GM19328 (cell line): ENCODE data around the gene EZR.

Experiments
- ATAC-seq: cut with Tn5 transposase; IDR thresholded peaks from one replicate; pipeline ENCODE4 v1.9.1; 2021; ENCODE audit warnings: mild to moderate bottlenecking, moderate library complexity; ENCODE audit not compliant: unreplicated experiment

EZR gene

DNA sequence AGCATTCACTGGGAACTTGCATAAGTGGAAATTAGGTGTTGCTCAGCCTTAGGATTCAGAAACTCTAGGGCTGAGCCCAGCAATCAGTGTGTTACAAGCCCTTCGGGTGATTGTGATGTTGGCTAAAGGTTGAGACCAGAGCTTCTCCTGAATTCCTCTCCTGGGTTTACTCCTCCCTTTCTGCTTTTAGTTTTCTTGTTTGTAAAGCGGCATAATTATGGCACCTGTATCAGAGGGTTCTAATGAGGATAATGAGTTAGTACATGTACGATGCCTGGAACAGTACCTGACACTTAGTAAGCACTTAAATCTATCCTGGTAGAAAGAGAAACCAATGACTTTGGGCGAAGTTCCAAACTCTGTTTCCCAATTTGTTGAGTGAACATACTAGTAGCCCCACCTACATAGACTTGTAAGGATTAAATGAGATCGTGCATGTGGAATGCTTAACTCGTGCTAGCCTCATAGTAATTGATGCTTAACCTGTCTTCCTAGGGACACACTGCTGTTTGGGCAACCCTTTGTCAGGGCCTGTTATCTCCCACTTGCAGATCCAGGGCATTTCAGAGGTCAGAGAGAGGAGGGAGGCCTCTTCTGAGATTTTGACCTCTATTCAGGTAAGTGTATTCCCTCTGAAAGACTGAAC lies 932 bp upstream of the EZR start:
- no peak for ATAC-seq

DNA sequence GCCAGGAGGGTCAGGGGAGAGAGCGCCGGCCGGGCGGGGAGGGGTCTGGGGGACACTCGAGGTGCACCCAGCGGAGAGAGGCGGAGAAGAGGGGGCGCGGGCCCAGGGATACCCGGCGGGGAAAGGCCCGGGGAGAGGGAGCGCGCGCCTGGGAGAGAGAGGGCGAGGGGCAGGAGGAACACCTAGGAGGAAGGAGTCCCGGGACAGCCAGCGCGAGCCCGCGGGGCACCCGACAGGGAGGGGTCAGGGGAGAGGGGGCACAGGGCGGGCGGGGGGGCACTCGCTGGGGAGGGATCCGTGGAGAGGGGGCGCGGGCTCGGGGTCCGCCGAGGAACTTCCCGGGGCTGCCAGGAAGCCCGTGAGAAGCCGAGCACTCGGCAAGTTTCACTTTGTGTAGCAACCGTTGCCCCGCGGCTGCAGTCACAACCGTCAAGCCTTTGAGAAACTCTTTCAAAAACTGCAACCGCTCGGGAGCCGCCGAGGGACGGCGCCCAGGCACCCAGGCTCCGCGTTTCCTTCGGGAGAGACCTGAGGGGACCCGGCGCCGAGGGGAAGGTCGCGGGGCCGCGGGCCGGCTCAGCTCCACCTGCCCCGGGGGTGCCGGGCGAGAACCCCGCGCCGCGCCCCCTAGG lies 471 bp downstream of the EZR start:
- peak; percentile 18 for ATAC-seq

DNA sequence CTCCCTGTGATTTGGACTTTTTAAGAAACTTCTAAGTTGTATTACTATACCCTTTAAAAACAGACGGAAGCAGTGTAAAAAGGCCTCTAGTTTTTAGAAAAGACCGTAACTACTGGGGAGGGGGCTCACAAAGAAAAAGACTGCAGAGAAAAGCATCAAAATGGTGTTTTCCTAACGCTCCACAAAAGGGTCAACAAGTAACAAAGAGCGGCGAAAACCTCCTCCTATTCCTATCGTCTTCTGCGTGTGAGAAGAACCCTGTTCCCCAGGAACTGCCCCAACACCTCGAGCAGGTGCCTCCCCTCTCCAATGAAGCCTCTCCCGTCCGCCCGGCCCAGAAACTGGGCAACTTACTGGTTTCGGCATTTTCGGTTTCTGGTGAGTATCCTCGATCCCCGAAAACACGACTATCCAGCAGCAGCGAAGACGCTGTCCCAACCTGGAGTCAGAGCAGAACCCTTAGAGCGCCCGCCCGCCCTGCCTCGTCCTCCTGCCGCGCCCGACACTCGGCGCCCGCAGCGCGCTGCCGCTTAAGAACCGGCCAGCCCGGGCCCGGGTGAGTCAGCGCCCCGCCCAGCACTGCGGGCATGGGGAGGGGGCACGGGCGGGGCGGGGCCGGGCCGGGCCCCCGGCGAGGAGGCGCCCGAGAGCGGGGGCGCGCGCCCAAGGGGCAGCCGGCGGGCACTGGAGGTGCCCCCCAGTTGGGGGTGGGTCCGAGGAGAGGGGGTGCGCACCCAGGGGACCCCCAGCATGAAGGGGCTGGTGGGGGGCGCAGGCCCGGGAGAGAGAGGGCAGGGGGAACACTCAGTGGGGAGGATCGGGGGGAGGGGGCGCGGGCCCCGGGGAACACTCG lies 1.2 kb downstream of the EZR start:
- peak; percentile 33 for ATAC-seq

DNA sequence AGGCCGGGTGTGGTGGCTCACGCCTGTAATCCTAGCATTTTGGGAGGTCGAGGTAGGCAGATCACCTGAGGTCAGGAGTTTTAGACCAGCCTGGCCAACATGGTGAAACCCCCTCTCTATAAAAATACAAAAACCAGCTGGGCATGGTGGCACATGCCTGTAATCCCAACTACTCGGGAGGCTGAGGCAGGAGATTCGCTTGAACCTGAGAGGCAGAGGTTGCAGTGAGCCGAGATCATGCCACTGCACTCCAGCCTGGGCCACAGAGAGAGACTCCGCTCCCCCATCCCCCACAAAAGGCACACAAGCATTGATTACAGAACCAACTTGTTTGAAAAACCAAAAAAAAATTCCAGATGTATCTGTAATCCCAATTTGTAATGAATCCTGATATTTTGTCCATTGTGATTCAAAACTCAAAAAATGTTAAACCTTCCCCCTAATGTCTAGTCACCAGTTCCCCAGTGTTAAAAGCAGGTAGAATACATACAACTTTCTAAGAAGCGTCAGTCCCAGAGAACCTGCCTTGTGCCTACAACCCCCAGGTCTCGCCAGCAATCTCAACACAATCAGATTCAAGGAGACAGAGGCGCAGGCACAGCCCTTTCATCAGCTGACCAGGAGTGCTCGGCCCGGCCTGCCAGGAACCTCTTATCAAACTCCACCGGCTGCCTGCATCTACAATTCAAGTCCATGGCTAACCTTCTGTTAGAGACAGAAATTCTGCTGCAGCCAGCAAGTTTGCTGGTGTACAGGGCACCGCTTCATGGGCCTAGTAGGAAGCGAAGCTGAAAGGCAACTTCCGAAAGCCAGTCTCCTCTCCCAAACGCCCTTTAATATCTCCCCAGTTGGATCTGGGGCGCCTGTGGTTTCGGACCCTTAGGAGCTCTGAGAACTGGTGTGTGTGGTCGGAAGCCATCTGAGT lies 2.1 kb downstream of the EZR start:
- ATAC-seq, result no peak

DNA sequence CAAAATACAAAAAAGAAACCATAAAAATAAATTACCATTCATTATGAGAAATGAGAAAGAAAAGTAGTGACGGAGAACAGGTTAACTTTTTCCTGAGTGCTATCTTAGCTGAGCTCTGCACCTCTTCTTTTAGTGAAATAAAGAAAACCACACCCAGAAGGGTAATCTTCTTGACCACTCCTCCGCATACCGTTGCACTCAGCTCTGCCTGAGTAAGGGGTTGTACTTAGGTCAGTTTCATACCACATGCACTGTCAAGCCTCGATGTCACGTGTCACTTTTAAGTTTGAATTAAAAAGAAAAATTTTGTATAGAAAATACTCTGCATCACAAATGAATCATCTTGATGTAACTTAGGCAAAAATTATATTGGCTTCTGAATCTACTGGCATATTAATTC lies 2.8 kb downstream of the EZR start:
- ATAC-seq, result no peak

DNA sequence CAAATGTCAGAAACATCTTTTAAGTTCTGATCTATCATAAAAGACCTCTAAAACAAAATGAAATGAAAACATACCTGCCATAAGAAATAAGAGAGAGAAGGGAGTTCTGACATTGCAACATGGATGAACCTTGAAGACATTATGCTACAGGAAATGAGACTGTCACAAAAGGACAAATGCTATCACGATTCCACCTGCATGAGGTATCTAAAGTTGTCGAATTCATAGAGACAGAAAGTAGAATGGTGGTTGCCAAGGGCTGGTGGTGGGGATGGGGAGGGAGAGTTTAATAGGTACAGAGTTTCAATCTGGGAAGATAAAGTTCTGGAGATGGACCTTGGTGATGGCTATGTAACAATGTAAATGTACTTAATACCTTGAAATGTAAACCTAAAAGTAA lies 3.3 kb downstream of the EZR start:
- no peak for ATAC-seq

DNA sequence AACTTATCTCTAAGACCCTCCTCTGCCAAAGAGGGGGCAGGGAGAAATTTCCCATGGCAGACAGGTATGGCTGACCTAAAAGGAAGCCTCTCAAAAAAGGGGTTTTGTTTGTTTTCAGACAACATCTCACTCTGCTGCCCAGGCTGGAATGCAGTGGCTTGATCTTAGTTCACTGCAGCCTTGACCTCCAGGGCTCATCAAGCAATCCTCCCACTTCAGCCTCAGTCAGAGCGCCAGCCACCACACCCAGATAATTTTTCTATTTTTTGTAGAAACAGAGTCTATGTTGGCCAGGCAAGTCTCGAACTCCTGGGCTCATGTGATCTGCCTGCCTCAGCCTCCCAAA lies 3.8 kb downstream of the EZR start:
- ATAC-seq, result no peak

DNA sequence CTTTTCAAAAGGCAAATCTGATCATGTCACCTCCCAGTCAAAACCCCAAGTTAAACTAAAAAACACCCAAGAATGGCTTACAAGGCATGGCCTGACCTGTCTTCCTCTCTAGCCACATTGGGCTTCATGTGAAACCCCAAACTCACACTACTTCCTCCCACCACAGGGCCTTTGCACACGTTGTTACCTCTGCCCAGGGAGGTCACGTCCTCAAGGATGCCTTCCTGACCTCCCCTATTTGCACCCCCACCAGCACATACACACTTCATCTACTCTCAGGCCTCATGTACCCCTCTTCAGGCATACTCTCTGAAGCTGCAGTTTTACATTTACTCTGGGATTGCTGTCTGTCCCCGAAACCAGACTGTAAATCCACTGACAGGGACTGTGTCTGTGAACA lies 6.1 kb downstream of the EZR start:
- no peak for ATAC-seq

DNA sequence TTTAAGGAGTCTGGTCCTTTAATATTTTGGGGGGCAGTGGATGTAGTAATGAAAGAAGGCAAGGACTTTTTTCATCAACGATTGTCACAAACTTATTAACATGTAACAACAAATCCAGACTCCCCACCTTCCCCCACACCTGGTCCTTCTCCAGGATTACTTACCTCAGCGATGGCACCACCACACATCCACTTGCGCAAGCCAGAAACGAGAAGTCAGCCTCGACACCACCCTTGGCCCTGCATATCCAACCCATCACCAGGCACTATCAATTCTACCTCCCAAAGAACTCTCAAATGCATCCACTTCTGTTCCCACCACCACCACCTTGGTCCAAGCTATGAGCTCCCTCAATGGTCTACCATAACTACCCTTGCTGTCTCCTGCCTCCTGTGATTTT lies 6.6 kb downstream of the EZR start:
- no peak for ATAC-seq

DNA sequence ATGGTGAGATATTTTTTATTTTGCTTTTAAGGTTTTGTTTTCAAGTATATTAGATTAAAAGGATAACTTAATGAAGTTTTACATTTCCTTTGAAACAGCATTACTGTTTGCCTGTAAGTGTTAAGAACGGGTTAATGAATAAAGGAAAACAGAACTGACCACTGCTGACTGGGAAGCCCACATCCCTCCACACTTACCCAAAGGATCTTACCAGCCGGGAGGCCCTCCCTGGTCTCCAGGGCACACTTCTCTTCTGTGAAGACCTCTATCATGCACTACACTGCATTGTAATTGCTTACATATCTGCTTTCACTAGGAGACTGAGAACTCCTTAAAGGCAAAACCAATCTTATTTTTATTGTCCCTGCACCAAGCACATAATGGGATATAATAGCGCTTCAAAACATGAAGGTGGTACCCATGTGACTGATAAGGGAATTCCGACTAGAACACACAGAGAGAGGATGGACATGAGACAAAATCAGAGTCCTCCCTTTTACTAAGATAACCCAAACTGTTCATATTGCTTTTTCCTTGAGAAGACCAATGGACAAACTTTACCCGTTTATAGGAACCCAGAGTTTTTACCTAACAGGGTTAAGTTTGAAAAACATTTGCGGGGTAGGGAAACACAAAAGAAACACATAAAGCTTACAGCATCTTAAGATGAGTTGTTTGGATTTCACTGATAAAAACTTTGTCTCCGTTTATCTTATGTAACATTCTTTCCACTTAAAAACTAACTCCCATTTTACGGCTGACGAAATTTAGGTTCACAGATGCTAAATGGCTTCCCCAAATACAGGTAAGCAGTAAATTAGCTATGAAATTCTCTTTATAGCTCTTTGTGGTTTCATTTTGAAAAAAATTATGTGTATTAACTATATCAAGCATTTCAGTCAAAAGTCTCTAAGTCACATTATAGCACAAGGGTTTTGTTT lies 8.7 kb downstream of the EZR start:
- ATAC-seq, result no peak

DNA sequence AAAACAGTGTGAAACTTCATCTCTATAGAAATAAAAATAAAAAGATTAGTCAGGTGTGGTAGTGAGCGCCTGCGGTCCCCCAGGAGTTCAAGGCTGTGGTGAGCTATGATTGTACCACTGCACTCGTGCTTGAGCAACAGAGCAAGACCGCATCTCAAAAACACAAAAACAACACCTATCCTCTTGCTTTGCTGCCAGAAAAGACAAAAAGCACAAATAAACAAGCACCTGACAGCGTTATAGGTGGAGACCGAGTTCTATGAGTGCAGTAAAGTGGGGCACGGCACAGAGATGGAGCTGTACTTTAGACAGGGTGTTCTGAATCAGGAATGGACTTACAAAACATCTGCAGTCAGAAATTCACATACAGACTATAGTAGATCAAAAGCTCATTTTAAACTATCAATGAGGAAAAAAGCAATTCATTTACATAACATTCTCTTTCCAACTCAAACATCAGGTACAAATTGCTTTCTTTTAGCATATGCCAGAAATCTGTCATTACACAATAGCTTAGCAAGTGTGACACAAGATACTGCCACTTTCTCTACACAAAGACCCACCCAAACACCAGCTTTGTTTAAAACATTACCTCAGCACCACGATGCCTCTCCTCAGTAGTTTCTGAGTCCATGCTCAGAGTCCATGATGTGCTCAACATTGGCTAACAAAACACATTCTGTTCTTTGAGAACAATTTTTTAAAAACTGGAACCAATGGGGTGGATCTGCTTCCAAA lies 10.1 kb downstream of the EZR start:
- ATAC-seq, result peak; percentile 68

DNA sequence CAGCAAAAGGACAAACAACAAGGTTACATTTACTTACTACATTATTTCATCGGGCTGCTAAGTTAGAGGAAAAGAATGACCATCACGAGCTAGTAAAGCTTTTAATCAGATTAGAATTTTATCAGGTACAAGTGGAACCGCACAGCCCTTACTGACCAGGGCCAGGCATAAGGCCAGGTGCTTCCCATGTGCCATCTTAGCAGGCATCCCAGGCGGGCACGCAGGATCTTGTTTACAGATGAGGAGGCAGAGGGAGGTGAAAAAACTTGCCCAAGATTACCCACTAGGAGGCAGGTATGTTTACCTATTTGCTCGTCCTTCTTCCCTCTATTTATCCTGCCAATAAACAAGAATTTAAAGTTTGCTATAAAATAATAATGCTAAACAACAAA lies 10.7 kb downstream of the EZR start:
- no peak for ATAC-seq

DNA sequence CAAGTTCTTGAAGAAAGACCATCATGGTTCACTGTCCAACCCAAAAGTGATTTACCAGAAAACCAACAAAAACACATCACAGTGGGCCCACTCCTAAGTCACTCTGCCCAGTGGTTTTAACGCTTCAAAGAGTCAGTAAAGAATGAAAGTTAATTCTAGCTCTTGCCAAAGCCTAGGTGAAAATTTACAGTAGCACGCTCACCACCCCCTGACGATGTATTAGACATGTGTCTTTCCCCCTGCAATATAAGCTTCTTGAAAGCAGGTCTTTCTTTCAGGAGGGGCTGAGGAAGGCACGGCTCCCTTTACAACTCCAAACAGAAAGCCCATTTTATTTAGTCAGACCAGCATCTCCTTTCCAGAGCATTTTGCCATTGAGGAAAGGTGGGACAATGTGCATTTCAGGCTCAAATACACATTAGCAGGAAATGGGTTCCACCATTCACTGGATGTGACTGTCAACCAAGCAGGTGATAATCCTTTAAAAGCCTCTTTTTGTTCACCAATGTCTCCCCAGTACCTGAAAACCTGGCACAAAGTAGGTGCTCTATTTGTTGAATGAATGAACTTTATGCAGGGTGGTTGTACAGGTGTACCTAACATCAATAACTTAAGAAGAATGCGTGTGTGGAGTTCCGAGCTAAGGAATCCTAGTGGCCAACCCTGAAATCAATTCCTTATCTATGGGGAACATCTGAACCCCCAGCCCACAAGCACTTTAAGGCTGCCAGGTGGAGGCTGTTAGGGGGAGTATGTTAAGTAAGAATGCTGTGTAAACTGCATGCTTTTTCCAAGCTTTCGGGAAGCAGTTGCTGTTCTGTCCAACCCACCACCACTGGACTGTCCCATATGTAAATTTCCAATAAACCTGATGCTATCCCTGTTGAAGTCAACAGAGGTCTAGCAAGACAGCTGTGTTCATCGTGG lies 11.4 kb downstream of the EZR start:
- no peak for ATAC-seq

DNA sequence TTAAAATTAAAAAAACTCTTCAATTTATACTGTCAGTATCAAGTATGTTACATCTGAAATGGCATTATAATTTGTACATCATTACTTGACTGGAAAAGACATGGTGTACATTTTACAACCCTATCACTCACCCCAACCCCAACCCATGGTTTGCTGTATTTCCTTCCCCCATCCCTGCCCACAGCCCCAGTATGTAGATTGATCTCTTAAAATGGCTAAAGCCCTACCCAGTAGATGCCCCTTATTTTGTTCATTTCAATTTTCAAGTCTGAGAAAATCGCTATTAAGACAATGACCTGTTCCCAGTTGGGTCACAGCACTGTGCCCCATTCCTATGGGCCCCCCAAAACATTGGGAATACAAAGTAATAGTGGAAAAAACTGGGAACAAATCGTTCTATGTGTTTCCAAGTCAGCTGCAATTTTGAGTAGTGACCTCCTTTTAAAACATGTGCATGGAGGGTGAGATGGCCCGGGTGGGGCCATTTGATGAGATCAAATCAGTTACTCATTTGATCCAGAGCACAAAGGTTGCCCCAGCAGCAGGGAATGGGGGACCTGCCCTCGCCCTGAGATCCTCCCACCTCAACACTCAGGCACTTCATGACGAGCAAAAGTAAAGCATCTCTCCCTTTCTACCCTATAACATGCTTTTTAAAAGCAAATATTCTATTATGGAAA lies 13.3 kb downstream of the EZR start:
- no peak for ATAC-seq

DNA sequence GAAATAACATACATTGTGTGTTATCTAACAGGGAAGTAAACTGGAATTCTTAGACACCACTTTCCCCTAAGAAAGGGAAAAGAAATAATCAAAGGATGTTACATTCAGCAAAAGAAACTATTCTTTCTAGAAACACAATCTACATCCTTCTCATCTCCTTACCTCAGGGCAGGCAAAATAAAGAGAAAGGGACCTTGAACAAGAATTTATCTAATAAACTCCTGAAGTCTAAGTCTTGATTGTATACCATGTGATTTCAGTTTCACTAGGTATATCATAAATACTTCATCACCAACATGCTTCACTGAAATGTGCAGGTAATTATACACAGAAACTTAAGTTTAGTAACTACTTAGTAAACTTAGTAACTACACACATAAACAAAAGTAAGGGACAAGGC lies 15.0 kb downstream of the EZR start:
- no peak for ATAC-seq

DNA sequence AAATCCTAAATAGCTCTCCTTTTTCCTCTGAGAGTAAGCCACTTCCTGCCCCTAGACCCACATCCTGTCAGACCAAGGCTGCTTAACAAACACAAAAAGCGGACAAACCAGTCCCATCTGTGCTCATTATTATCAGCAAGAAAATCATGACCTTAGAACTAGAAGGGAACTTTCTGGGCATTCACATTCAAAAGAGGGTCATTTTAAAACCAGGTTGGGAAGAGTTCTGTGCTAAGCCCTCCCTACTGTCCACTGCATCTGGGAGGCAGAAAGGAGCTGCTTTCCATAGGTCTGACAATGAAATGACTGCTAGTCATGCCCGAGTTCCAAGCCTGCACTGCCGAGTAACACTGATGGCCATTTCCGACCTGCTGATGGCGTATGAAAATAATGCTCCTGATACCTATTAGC lies 15.4 kb downstream of the EZR start:
- ATAC-seq, result no peak

DNA sequence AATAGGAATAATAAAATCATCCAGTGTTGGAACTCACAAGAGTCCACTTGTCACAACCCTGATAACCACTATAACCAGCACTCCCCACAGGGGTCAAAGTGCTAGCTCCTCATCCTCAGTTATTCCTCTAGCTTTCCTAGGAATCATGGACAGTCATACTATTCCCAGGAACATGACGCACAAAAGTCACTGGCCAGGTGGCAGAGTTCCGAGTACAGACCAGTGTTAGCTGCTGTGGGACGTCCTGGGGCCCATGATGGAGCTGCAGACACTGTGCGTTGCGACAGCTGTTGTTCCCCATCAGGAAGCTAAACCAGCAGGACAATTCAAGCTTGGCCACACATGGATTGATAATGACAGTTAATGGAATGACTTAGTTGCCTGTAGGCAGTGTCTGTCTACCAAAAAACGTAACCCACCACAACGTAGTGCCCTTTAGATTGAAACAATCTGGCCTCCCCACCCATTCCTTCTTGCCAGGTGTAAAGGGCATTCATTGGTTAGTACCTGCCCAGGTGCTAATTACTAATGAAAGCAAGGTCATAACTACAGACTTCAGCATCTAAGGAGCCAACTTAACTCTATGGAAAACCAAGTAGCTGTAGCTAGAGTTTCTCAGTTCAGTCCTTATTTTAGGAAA lies 17.4 kb downstream of the EZR start:
- no peak for ATAC-seq
